HG03432 (cell line): ENCODE measurements around the gene FRMPD2.
A peak's percentile ranks its signal among the peaks of the same experiment; 100 is the strongest.

Experiments used
- ATAC-seq: cut with Tn5 transposase; IDR thresholded peaks from one replicate; pipeline ENCODE4 v1.9.1; 2021; ENCODE audit warnings: mild to moderate bottlenecking, moderate library complexity; ENCODE audit not compliant: unreplicated experiment

FRMPD2 gene

DNA sequence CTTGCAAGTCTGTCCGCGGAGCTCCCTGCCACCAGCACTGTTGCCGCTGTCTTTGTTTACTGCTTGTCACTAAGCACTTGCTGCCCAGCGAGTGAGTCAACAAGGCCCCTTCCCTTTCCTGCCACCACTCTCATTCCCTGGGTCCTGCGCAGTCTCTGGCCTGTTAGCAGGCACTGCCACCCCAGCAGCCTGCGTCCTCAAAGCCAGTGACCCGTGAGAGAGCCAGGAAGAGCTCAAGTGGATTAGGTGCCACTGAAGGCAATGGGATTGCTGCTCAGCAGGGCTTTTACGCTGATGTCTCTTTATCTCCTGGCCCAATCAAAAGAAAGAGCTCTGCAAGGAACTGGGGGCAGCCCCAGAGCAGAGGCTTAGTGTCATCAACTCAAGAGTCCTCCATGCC lies at the start of gene FRMPD2:
Gene FRMPD2 (minus strand): TSS at position 61 of the 400 bp plus-strand sequence. CDS start 129 bp downstream, outside the sequence.
- no peak for ATAC-seq

GRCh38 chr10:48322017-48322416 lies 47.5 kb upstream of the FRMPD2 start:
- no peak for ATAC-seq

- ATAC-seq = no peak
These were observed 43.0 kb upstream of the FRMPD2 start for GRCh38 chr10:48317321-48317990.

DNA sequence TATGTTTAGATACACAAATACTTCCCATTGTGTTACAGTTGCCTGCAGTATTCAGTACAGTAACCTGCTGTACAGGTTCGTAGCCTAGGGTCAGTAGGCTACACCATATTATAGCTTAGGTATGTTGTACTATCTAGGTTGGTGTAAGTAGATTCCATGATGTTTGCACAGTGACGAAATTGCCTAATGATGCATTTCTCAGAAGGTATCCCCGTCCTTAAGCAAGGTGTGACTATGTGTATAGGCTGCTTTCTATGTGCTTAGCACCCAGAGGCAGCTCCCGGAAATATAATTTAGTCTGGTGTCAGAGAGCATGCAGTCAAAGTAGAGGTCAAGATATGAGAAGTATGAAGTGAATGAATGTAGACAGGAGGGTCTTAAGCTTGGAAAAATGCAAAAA lies 41.7 kb upstream of the FRMPD2 start:
- ATAC-seq = no peak

DNA sequence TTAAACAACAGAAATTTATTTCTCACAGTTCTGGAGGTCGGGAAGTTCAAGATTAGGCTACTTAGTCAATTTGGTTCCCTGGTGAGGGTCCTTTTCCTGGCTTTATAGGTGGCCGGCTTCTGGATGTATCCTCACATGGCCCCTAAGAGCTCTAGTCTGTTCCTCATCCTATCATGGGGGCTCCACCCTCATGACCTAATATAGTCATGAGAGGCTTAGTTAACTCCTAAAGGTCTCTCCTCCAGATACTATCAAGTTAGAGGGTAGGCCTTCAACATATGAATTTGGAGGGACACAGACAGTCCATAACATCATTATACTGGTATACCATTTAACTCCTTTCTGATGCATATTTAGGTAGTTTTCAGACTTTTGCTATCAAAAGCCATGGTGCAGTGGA lies 39.6 kb upstream of the FRMPD2 start:
- ATAC-seq = no peak

DNA sequence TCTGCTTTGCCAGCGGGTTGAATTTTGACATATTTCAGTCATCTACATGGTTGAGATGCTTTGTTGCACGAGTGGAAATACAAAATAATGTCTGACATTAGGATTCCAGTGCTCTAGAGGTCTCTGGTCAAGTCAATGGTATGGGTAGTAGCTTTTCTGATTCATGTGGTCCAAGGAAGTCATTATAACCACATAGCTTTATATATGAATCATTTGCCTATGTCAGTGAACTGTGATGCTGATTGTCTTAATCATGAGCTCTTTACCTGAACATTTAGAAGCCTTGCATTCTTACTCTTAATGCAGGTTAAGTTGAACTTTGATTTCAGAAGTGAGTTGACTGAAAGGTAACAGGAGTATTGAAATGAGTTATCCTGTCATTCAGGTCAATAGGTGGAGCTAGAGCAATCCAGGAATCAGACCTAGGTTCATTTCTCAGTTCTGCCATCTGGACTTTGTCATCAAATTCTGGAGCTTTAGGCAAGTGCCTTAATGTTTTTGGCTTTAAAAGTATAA lies 35.3 kb upstream of the FRMPD2 start:
- no peak for ATAC-seq

DNA sequence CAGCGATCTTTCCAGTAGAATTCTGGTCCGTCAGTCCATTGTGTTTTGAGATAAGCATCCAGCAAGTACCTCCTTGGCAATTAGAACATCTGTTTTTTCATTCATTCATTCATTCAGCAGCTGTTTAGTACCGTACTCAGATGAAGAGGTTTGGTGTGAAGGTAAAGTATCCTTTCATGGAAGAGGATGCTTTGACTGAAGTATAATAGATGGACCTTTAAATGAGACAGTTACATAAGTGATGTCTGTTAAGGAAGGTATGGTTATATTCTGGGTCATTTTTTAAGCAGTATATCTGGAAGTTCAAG lies 33.2 kb upstream of the FRMPD2 start:
- no peak for ATAC-seq

GRCh38 chr10:48306870-48307710 lies 32.6 kb upstream of the FRMPD2 start:
- peak; percentile 44 for ATAC-seq

GRCh38 chr10:48306265-48306869 lies 31.9 kb upstream of the FRMPD2 start, which contains the start of gene MAPK8:
Gene MAPK8, plus strand, starts transcription at chr10:48306677. Its CDS starts 94,984 bp downstream, at chr10:48401661.
- peak; percentile 88 for ATAC-seq

DNA sequence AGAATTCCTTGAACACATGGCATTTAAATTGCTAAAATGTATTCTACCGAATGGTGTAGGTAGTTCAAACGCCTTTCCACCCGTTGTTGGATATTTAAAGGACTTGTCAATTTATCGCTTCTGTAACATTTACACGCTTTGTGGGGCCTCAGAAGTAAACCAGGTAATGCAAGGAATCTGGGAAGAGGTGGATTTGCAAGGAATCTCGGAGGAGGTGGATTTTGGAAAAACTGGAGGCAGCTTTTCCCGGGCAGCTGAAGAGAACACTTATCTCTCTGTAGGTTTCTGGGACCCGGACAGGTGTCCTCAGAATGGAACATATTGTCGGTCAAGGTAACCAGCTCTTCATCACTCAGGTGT lies 31.4 kb upstream of the FRMPD2 start:
- no peak for ATAC-seq

GRCh38 chr10:48302515-48303476 lies 28.3 kb upstream of the FRMPD2 start:
- no peak for ATAC-seq

DNA sequence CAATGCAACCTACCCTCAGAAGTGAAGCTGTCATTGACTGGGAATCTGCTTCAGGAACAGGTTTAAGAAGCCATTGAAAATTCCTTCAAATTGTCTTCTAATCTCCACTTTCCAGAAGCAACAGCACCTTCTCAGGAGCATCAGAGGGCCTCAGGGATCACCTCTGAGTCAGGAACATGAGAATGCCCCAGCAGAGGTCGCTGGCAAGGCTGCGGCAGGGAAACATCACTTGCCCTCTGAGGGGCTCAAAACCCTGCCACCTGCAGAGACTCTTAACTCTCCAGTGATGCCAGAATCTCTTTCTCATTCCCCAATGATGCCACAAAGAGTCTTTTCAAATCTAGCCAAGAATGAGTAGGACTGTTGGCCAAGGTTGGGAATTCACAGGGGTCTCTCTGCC lies 26.1 kb upstream of the FRMPD2 start:
- ATAC-seq = no peak

DNA sequence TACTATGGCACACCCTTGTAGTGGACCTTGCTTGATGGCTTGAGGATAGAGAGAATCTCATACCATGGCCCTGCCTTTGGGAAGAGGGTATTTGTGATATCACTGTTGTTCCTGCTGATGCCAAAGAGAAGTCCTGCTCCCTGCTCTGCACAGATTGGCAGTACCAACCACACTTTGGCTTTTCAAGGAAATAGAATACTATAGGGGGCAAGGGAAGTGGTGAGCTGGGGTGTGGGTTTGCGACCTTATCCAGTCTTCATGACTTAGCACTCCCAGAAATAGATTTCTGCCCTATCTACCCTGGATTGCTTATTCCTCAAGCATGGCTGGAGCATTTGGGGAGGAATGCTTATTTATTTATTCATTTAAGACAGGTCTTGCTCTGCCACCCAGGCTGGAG lies 25.2 kb upstream of the FRMPD2 start:
- no peak for ATAC-seq

DNA sequence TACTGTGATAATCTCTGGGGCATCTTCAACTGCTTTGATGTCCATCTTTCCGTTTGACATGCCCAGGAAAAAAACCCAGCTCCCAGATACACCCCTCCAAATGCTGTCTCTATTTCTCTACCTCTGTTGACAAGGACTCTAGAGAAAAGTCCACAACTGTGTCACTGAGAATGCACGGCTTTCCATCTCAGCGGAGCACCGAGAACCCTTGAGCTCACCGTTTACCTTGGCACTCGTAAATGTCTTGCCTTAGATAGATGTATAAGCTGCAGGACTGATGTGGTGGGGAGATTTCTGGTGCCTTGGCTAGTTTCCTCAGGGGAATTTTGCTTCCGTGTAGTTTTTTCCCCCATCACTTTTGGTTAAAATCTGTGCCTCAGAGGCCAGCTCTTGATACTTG lies 24.6 kb upstream of the FRMPD2 start:
- no peak for ATAC-seq

DNA sequence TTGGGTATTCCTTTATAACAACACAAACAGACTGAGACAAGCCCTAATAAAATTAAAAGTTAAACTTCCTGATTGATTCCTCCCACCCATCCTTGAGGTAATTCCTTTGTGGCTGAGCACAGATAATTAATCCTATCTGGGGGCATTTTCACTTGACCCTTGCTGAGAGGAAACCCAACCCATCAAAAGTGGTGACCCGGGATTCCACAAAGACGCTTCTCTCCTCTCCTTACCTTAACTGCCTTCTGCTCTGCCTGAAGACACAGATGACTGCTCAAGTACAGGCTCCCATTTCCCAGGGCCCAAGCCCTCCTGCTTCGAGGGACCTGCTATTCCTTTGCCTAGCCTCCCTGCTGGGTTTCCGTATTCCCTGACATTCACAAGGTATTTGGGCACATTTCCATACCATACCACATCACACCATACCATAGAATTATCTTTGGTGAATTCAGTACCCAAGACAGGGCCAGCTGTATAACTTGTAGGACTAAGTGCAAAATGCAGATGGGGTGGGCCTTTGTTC lies 22.1 kb upstream of the FRMPD2 start:
- ATAC-seq = no peak

DNA sequence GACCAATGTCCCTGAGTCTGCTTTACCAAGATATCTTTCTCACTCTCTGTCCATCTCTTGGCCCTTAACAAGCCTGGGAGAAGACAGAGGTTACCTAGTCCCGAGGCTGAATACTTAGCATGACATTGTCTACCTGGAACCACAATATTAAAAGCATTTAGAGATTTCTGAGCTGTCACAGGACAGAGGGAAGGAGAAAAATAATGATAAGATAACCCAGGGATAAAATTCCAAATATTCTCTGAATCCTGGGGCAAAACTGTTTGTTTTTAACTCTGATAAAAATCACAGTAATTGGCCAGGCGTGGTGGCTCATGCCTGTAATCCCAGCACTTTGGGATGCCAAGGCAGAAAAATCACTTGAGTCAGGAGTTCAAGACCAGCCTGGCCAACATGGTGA lies 19.9 kb upstream of the FRMPD2 start:
- no peak for ATAC-seq

GRCh38 chr10:48292616-48293015 lies 18.1 kb upstream of the FRMPD2 start:
- no peak for ATAC-seq

DNA sequence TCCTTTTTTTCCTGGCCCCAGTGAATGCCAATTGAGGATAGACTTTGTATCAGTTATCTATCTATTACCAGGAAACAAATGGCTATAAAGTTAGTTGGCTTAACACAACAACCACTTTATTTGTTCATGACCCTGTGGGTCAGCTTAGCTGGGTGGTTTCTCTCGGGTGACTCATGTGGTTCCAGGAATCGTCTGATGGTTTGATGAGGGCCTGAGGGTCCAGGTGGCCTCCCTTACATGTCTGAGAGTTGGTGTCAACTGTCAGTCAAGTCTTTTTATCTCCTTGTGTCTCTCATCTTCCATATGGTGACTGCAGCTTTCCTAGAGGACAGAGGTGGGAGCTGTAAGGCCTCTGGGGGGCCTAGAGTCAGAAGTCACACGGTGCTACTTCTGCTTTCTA lies 16.7 kb upstream of the FRMPD2 start:
- no peak for ATAC-seq

GRCh38 chr10:48290286-48290685 lies 15.8 kb upstream of the FRMPD2 start:
- no peak for ATAC-seq

DNA sequence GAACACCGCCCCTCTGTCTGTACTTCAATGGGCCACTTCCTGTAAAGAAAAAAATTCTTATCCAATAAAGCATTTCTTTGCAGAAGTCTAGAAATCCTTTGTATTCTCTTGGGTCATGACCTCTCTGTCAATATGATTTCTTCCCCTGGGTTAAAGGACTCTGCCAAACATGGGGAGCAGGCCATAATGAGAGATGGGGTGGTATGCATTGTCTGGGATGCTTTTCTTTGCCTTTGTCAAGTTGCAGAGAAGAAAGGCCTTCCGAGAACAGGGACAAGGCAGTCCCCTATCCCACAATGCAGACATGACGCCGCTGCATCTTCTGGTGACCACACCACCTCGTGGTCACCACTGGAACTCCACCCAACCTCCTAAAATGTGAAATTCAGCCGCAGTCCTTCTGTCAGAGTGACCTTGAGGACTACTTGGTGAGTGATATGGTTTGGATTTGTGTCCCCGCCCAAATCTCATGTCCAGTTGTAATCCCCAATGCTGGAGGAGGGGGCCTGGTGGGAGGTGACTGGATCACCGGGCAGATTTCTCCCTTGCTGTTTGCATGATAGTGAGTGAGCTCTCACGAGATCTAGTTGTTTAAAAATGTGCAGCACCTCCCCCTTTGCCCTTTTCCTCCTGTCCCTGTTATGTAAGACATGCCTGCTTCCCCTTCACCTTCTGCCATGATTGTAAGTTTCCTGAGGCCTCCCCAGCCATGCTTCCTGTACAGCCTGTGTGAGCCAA lies 15.2 kb upstream of the FRMPD2 start:
- ATAC-seq = peak; percentile 40
